Nephron (organoid): ENCODE data around the gene HDAC8.
A peak's percentile ranks its signal among the peaks of the same experiment; 100 is the strongest.
"Not testable (repeated sequence)": the region's sequence is repeated elsewhere in the genome, so short reads cannot be mapped to it uniquely, and the experiment has no call there.

Source experiments
- H3K27ac Mint-ChIP-seq, 3 experiments: 2 replicates each; pipeline ENCODE4 v1.8.0; 2020; ENCODE audit warnings: mixed read lengths in 3 of 3, mild to moderate bottlenecking in 2 of 3, moderate library complexity in 1 of 3
- H3K27me3 Mint-ChIP-seq: 2 replicates; pipeline ENCODE4 v1.8.0; 2021; ENCODE audit warnings: low read depth, mild to moderate bottlenecking, moderate library complexity, mixed read lengths
- H3K36me3 Mint-ChIP-seq: 2 replicates; pipeline ENCODE4 v1.8.0; 2020; ENCODE audit warnings: low read depth, mixed read lengths
- H3K4me1 Mint-ChIP-seq: 2 replicates; pipeline ENCODE4 v1.8.0; 2020; ENCODE audit warnings: mixed read lengths
- H3K4me3 Mint-ChIP-seq, 3 experiments: 2 replicates each; pipeline ENCODE4 v1.8.0; 2020; ENCODE audit warnings: mild to moderate bottlenecking in 3 of 3, mixed read lengths in 3 of 3, moderate library complexity in 2 of 3
- H3K9me3 Mint-ChIP-seq: 2 replicates; pipeline ENCODE4 v1.8.0; 2020; ENCODE audit warnings: mixed read lengths
- CTCF ChIP-seq, 3 experiments: fragments of 200-600 bp; sonication (generic); IDR thresholded peaks; one replicate each; pipeline ENCODE4 v1.5.0; 2021; ENCODE audit warnings: antibody characterized with exemption in 3 of 3; ENCODE audit not compliant: unreplicated experiment in 3 of 3

HDAC8 gene

GRCh38 chrX:72604705-72605104, 32.1 kb upstream of the HDAC8 start:
- H3K27me3 Mint-ChIP-seq, result no peaks in the 10 kb centered on the region
- no peak overlapping the region for H3K27ac Mint-ChIP-seq
- no peak for TF ChIP-seq CTCF (IDR thresholded peaks at IDR 0.05; ENCODE audit: unreplicated experiment in 3 of 3)
- peaks cover 8% of the 10 kb centered on the region for H3K36me3 Mint-ChIP-seq
- H3K9me3 Mint-ChIP-seq, result peaks cover 3% of the 10 kb centered on the region
- no peaks in the 10 kb centered on the region for H3K4me1 Mint-ChIP-seq
- H3K4me3 Mint-ChIP-seq, result no peak overlapping the region

- H3K9me3 Mint-ChIP-seq, result peaks cover 3% of the 10 kb centered on the region
- no peak for TF ChIP-seq CTCF (IDR thresholded peaks at IDR 0.05; ENCODE audit: unreplicated experiment in 3 of 3)
- peaks cover 6% of the 10 kb centered on the region for H3K36me3 Mint-ChIP-seq
- no peaks in the 10 kb centered on the region for H3K4me1 Mint-ChIP-seq
- H3K27me3 Mint-ChIP-seq, result no peaks in the 10 kb centered on the region
- H3K4me3 Mint-ChIP-seq, result no peak overlapping the region
- no peak overlapping the region for H3K27ac Mint-ChIP-seq
Observed at GRCh38 chrX:72604112-72604511, 31.5 kb upstream of the HDAC8 start.

- not testable (repeated sequence) for H3K4me3 Mint-ChIP-seq, H3K4me1 Mint-ChIP-seq, H3K27ac Mint-ChIP-seq, H3K27me3 Mint-ChIP-seq
- peaks cover 20% of the 10 kb centered on the region for H3K9me3 Mint-ChIP-seq
- peaks cover 41% of the 10 kb centered on the region for H3K36me3 Mint-ChIP-seq
Observed at GRCh38 chrX:72591038-72591437, 18.4 kb upstream of the HDAC8 start.

GRCh38 chrX:72584163-72584562, 11.5 kb upstream of the HDAC8 start:
- Mint-ChIP-seq H3K27me3 (no peaks in the 10 kb centered on the region), H3K4me1 (no peaks in the 10 kb centered on the region), H3K9me3 (peaks cover 18% of the 10 kb centered on the region), H3K27ac (no peak overlapping the region), H3K4me3 (no peak overlapping the region), H3K36me3 (peaks cover 38% of the 10 kb centered on the region)
- no peak for TF ChIP-seq CTCF (IDR thresholded peaks at IDR 0.05; ENCODE audit: unreplicated experiment in 3 of 3)

- H3K27ac Mint-ChIP-seq, result no peak overlapping the region
- no peaks in the 10 kb centered on the region for H3K9me3 Mint-ChIP-seq
- H3K27me3 Mint-ChIP-seq, result no peaks in the 10 kb centered on the region
- peaks cover under 1% of the 10 kb centered on the region for H3K36me3 Mint-ChIP-seq
- no peak overlapping the region for H3K4me3 Mint-ChIP-seq
- TF ChIP-seq CTCF (IDR thresholded peaks at IDR 0.05; ENCODE audit: unreplicated experiment in 3 of 3), result no peak
- no peaks in the 10 kb centered on the region for H3K4me1 Mint-ChIP-seq
Observed at GRCh38 chrX:72576141-72576894, 3.7 kb upstream of the HDAC8 start.

GRCh38 chrX:72573158-72573511, 492 bp upstream of the HDAC8 start:
- H3K36me3 Mint-ChIP-seq, result peaks cover 10% of the 10 kb centered on the region
- H3K27me3 Mint-ChIP-seq, result no peaks in the 10 kb centered on the region
- H3K9me3 Mint-ChIP-seq, result peaks cover 3% of the 10 kb centered on the region
- peak overlapping the region; percentile 87 to 94 (median 90) for H3K4me3 Mint-ChIP-seq
- H3K4me1 Mint-ChIP-seq, result no peaks in the 10 kb centered on the region
- peak overlapping the region; percentile 89 to 95 (median 95) for H3K27ac Mint-ChIP-seq
- TF ChIP-seq CTCF (IDR thresholded peaks at IDR 0.05; ENCODE audit: unreplicated experiment in 3 of 3), result no peak
